ENCODE results near the gene TM9SF2. TPM values are rescaled to one million over a fixed set of nuclear protein-coding genes. Genes with fewer than 3 reads are reported as not detected.

The TM9SF2 gene
- total RNA-seq, 1 experiment from 2014 or later, result 52.2 TPM

- H3K4me3 Mint-ChIP-seq (ENCODE audit: low read depth, unreplicated experiment), result no peak overlapping the region
- no peak for DNase-seq
- H3K27me3 Mint-ChIP-seq (ENCODE audit: unreplicated experiment), result no peaks in the 10 kb centered on the region
- intact Hi-C loops (cut with micrococcal nuclease; ENCODE audit: unreplicated experiment), result no loop called here
- TF ChIP-seq, protein P1, sequence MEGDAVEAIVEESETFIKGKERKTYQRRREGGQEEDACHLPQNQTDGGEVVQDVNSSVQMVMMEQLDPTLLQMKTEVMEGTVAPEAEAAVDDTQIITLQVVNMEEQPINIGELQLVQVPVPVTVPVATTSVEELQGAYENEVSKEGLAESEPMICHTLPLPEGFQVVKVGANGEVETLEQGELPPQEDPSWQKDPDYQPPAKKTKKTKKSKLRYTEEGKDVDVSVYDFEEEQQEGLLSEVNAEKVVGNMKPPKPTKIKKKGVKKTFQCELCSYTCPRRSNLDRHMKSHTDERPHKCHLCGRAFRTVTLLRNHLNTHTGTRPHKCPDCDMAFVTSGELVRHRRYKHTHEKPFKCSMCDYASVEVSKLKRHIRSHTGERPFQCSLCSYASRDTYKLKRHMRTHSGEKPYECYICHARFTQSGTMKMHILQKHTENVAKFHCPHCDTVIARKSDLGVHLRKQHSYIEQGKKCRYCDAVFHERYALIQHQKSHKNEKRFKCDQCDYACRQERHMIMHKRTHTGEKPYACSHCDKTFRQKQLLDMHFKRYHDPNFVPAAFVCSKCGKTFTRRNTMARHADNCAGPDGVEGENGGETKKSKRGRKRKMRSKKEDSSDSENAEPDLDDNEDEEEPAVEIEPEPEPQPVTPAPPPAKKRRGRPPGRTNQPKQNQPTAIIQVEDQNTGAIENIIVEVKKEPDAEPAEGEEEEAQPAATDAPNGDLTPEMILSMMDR (IDR thresholded peaks at IDR 0.05; ENCODE audit: unreplicated experiment), result no peak
- H3K36me3 Mint-ChIP-seq (ENCODE audit: insufficient read depth, unreplicated experiment), result no peaks in the 10 kb centered on the region
- H3K4me1 Mint-ChIP-seq (ENCODE audit: low read depth, unreplicated experiment), result no peaks in the 10 kb centered on the region
- no peaks in the 10 kb centered on the region for H3K9me3 Mint-ChIP-seq (ENCODE audit: low read depth, unreplicated experiment)
- H3K27ac Mint-ChIP-seq (ENCODE audit: unreplicated experiment), result no peak overlapping the region
- CTCF ChIA-PET, result no interaction called here
- no TSS peak for BruUV-seq (replicated peaks)
These were observed 74.3 kb downstream of the TM9SF2 start for GRCh38 chr13:99575376-99576120.

DNA sequence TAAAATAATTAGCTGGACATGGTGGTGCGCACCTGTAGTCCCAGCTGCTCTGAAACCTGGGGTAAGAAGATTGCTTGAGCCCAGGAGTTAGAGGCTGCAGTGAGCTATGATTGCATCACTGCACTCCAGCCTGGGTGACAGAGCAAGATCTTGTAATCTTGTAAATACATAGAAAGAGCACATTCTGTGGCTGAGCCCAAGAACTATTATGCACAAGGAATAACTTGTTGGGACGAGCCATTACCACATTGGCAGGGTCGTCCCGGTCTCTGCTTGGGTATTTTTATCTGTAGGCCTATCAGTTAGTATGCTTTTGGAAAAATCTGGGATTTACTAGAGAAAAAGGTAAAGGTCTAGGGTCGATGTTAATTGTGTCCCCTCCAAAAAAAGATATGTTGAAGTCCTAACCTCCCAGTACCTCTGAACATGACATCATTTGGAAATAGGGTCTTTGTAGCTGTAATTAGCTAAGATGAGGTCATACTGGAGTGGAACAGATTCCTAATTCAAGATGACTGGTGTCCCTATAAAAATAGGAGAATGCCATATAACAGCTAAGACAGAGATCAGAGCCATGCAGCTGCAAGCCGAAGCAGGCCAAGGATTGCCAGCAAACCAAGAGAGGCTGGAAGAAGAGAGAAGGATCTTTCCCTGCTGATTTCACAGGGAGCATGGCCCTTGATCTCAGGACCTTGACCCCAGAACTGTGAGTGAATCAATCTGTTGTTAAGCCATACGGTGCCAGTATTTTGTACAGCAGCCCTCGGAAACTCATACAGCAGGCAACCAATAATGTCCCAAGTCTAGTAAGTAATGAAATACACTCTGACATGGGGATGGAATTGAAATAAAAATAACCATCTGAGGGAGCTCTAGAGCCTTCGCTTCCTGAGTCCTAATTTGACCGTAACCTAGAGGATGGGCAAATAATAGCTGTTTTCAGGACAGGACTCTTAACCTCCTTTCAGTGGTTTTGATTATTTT, 77.0 kb downstream of the TM9SF2 start:
- CTCF ChIA-PET, result no interaction called here
- Mint-ChIP-seq H3K27ac (ENCODE audit: unreplicated experiment) (no peak overlapping the region), H3K4me1 (ENCODE audit: low read depth, unreplicated experiment) (no peaks in the 10 kb centered on the region), H3K4me3 (ENCODE audit: low read depth, unreplicated experiment) (no peak overlapping the region), H3K27me3 (ENCODE audit: unreplicated experiment) (no peaks in the 10 kb centered on the region), H3K36me3 (ENCODE audit: insufficient read depth, unreplicated experiment) (no peaks in the 10 kb centered on the region), H3K9me3 (ENCODE audit: low read depth, unreplicated experiment) (no peaks in the 10 kb centered on the region)
- TF ChIP-seq, protein P1 (IDR thresholded peaks at IDR 0.05; ENCODE audit: unreplicated experiment), result no peak
- intact Hi-C loops (cut with micrococcal nuclease; ENCODE audit: unreplicated experiment), result no loop called here
- BruUV-seq (replicated peaks), result no TSS peak
- DNase-seq, result no peak

DNA sequence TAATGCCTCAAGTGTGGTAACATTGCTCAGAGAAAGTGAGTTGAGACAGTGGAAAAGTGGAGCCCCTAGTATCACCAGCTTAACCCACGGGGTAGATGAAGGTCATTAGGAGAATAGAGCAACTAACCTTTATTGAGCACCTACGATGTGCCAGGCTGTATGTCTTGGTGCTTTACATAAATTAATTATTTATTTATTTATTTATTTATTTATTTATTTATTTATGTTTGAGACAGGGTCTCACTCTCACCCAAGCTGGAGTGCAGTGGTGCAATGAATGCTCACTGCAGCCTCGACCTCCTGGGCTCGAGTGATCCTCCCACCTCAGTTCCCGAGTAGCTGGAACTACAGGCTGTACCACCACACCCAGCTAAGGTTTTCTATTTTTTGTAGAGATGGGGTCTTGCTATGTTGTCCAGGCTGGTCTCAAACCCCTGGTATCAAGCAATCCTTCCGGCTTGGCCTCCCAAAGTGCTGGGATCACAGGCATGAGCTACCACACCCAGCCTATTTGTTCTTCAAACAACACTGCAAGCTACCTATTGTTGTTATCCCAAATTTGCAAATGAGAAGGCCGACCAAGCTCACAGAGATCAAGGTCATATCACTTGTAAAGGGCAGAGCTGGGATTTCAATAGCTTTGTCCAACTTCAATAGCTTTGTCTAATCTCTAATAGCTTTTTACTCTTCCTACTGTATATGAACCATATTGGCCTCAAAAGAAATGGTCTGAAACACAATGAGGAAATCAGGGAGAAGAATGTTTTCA, 79.4 kb downstream of the TM9SF2 start:
- no peak overlapping the region for H3K27ac Mint-ChIP-seq (ENCODE audit: unreplicated experiment)
- H3K27me3 Mint-ChIP-seq (ENCODE audit: unreplicated experiment), result no peaks in the 10 kb centered on the region
- intact Hi-C loops (cut with micrococcal nuclease; ENCODE audit: unreplicated experiment), result no loop called here
- no TSS peak for BruUV-seq (replicated peaks)
- H3K4me3 Mint-ChIP-seq (ENCODE audit: low read depth, unreplicated experiment), result no peak overlapping the region
- CTCF ChIA-PET, result no interaction called here
- no peaks in the 10 kb centered on the region for H3K9me3 Mint-ChIP-seq (ENCODE audit: low read depth, unreplicated experiment)
- no peak for DNase-seq
- H3K36me3 Mint-ChIP-seq (ENCODE audit: insufficient read depth, unreplicated experiment), result no peaks in the 10 kb centered on the region
- no peaks in the 10 kb centered on the region for H3K4me1 Mint-ChIP-seq (ENCODE audit: low read depth, unreplicated experiment)
- TF ChIP-seq, protein P1 (IDR thresholded peaks at IDR 0.05; ENCODE audit: unreplicated experiment), result no peak

DNA sequence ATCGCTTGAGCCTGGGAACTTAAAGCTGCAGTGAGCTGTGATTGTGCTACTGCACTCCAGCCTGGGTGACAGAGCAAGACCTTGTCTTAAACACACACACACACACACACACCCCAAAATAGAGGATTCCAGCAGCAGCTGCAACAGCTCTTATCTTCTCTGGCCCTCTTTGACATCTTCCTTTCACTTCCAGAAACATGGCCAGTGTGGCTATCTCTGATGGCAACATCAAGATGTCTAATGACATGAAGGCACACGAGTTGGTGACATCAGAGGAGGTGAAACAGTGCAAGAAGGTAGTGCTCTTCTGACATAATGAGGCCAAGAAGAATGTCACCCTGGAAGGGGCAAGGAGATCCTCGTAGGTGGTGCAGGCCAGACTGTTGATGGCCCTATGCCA, 81.2 kb downstream of the TM9SF2 start:
- DNase-seq, result no peak
- Mint-ChIP-seq H3K27ac (ENCODE audit: unreplicated experiment) (no peak overlapping the region), H3K4me1 (ENCODE audit: low read depth, unreplicated experiment) (no peaks in the 10 kb centered on the region), H3K27me3 (ENCODE audit: unreplicated experiment) (no peaks in the 10 kb centered on the region), H3K36me3 (ENCODE audit: insufficient read depth, unreplicated experiment) (no peaks in the 10 kb centered on the region), H3K4me3 (ENCODE audit: low read depth, unreplicated experiment) (no peak overlapping the region), H3K9me3 (ENCODE audit: low read depth, unreplicated experiment) (no peaks in the 10 kb centered on the region)
- no TSS peak for BruUV-seq (replicated peaks)
- TF ChIP-seq, protein P1 (IDR thresholded peaks at IDR 0.05; ENCODE audit: unreplicated experiment), result no peak
- CTCF ChIA-PET, result no interaction called here
- intact Hi-C loops (cut with micrococcal nuclease; ENCODE audit: unreplicated experiment), result no loop called here
